Naive thymus-derived CD4-positive, alpha-beta T cell (primary cell): ENCODE data around the gene TERB1. TPM values are rescaled to one million over a fixed set of nuclear protein-coding genes. Genes with fewer than 3 reads are reported as not detected.

Experiments
- ATAC-seq: fragments of 150-1000 bp; cut with Tn5 transposase; 2 replicates; pipeline ENCODE4 v1.10.0; 2021; ENCODE audit warnings: mild to moderate bottlenecking, moderate library complexity
- CTCF ChIA-PET: fragments of 350-600 bp; sonication (Branson Sonifier 250); formaldehyde crosslinking; loops from one replicate; lab custom pipeline; 2021; ENCODE audit warnings: antibody characterized with exemption; lab: Charles Lee
- POLR2A ChIA-PET: fragments of 350-600 bp; sonication (Branson Sonifier 250); formaldehyde crosslinking; loops from one replicate; lab custom pipeline; 2021; ENCODE audit warnings: antibody characterized with exemption, inconsistent platforms; lab: Charles Lee
- DNase-seq, 9 donors: peaks; one replicate each; pipeline versions ENCODE4 v3.0.0 to v3.0.0-alpha.2; 2020 to 2022; ENCODE audit warnings: mixed read lengths in 1 of 9
- H3K27ac ChIP-seq: one replicate; pipeline ENCODE4 v1.7.0; 2013; ENCODE audit warnings: mild to moderate bottlenecking, low read depth, low read length, moderate library complexity
- H3K27me3 ChIP-seq, 2 donors: one replicate each; pipeline ENCODE4 v1.7.0; 2013; ENCODE audit warnings: low read length in 2 of 2, mild to moderate bottlenecking in 2 of 2, moderate library complexity in 2 of 2; ENCODE audit not compliant: control insufficient read depth in 2 of 2, insufficient read depth in 2 of 2
- H3K36me3 ChIP-seq, 3 experiments: 1 replicate in 2 of 3; 2 replicates in 1 of 3; pipeline ENCODE4 v1.7.0; 2013; ENCODE audit warnings: low read length in 3 of 3, mild to moderate bottlenecking in 3 of 3, moderate library complexity in 1 of 3; ENCODE audit not compliant: insufficient read depth in 3 of 3, control insufficient read depth in 2 of 3
- H3K4me1 ChIP-seq, 2 donors: one replicate each; pipeline ENCODE4 v1.7.0; 2013; ENCODE audit warnings: low read length in 2 of 2, mild to moderate bottlenecking in 2 of 2, moderate library complexity in 1 of 2; ENCODE audit not compliant: control insufficient read depth in 2 of 2, insufficient read depth in 2 of 2
- H3K4me3 ChIP-seq: 2 replicates; pipeline ENCODE4 v1.7.0; 2013; ENCODE audit warnings: mild to moderate bottlenecking, low read length
- H3K9me3 ChIP-seq, 3 experiments: 1 replicate in 2 of 3; 2 replicates in 1 of 3; pipeline ENCODE4 v1.7.0; 2013; ENCODE audit warnings: low read length in 3 of 3; ENCODE audit not compliant: control insufficient read depth in 2 of 3
- H3K27ac Mint-ChIP-seq, 9 donors: one replicate each; pipeline ENCODE4 v1.8.0; 2020 to 2022; ENCODE audit warnings: mixed read lengths in 9 of 9, mild to moderate bottlenecking in 8 of 9, moderate library complexity in 5 of 9, inconsistent platforms in 2 of 9
- H3K27me3 Mint-ChIP-seq, 5 donors: one replicate each; pipeline ENCODE4 v1.8.0; 2021 to 2022; ENCODE audit warnings: mixed read lengths in 5 of 5, mild to moderate bottlenecking in 1 of 5
- H3K36me3 Mint-ChIP-seq, 5 donors: one replicate each; pipeline ENCODE4 v1.8.0; 2020 to 2022; ENCODE audit warnings: mixed read lengths in 5 of 5, mild to moderate bottlenecking in 3 of 5, inconsistent platforms in 1 of 5
- H3K4me1 Mint-ChIP-seq, 7 donors: one replicate each; pipeline ENCODE4 v1.8.0; 2020 to 2022; ENCODE audit warnings: mixed read lengths in 7 of 7, mild to moderate bottlenecking in 3 of 7, inconsistent platforms in 1 of 7
- H3K4me3 Mint-ChIP-seq, 10 donors: one replicate each; pipeline ENCODE4 v1.8.0; 2020 to 2022; ENCODE audit warnings: mild to moderate bottlenecking in 10 of 10, mixed read lengths in 10 of 10, moderate library complexity in 6 of 10, inconsistent platforms in 2 of 10
- H3K9me3 Mint-ChIP-seq, 11 donors: one replicate each; pipeline ENCODE4 v1.8.0; 2020 to 2022; ENCODE audit warnings: mixed read lengths in 11 of 11, mild to moderate bottlenecking in 4 of 11, inconsistent platforms in 1 of 11, moderate library complexity in 1 of 11
- intact Hi-C, 2 donors: fragments of 100-400 bp; cut with micrococcal nuclease; formaldehyde crosslinking; loops; one replicate each; pipeline ENCODE4 v1.15.1; 2023
- polyA plus RNA-seq, 2 donors: library from polyadenylated mRNA; unstranded; fragments of 300-500 nt; fragmentation: Illumina TruSeq; gene quantifications; one replicate each; pipeline ENCODE4 v1.2.3, GENCODE V29; 2021
- total RNA-seq, 6 experiments: library from RNA in 5 of 6; stranded (reverse) in 5 of 6; gene quantifications; 1 replicate in 5 of 6; 2 replicates in 1 of 6; pipeline ENCODE4 v1.2.3 and lab custom pipeline; 2021 to 2026

TERB1 gene
- total and polyA plus RNA-seq, 7 experiments from 2014 or later = 0.16 to 0.83 (median 0.37) TPM; not detected in 3

DNA sequence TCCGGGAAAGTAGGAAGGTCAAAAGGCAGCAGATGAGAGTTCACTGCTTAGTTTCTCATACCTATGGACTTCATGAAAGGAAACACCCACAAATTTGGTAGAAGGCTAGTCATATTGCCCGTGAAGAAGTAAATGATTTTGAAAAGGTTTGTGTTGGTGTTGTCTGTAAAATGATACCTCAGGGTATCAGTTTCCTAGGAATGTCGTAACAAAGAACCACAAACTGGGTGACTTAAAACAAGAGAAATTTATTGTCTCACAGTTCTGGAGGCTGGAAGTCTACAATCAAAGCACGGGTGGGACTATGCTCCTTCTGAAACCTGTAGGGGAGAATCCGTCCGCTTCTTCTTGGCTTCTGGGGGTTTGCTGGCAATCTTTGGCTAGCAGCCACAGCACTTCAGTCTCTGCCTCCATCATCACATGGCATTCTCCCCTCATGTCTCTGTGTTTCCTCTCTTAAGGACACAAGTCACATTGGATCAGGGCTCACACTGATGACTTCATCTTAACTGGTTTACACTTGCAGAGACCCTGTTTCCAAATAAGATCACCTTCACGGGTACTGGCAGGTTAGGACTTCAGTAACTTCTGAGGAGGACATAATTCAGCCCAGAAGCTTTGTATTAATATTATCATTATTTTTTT lies 31.4 kb upstream of the TERB1 start:
- no peak overlapping the region for H3K27ac ChIP-seq
- ChIA-PET CTCF (interaction anchor here (0.6 to 1.7 kb wide), 3 partner anchors 35 to 40 kb away, joined by 3 to 5 read pairs (median 4); no protein-coding TSS in a partner anchor), POLR2A (no interaction called here)
- H3K4me1 Mint-ChIP-seq = peaks cover 6 to 28% (median 19%) of the 10 kb centered on the region in 7 donors
- peak overlapping the region in 2 of 10 donors; percentile 47 for H3K4me3 Mint-ChIP-seq
- peaks cover 0 to 10% (median 0%) of the 10 kb centered on the region in 5 donors for H3K27me3 Mint-ChIP-seq
- no peak for DNase-seq
- H3K9me3 ChIP-seq = no peaks in the 10 kb centered on the region
- intact Hi-C loops = loop anchor here in 1 of 2 donors (5.0 kb wide), 2 partner anchors 80 to 95 kb away; partner anchors contain the start of genes DYNC1LI2 and RRAD
- peak overlapping the region in 1 of 9 donors; percentile 10 for H3K27ac Mint-ChIP-seq
- H3K36me3 Mint-ChIP-seq = peaks cover 0 to 3% (median under 1%) of the 10 kb centered on the region in 5 donors
- no peak overlapping the region for H3K4me3 ChIP-seq
- peaks cover 16 to 24% of the 10 kb centered on the region in 2 donors for H3K4me1 ChIP-seq
- ATAC-seq = no peak
- H3K36me3 ChIP-seq = peaks cover 0 to 6% (median 0%) of the 10 kb centered on the region in 3 experiments
- no peaks in the 10 kb centered on the region for H3K27me3 ChIP-seq
- peaks cover 0 to 2% (median 0%) of the 10 kb centered on the region in 11 donors for H3K9me3 Mint-ChIP-seq

DNA sequence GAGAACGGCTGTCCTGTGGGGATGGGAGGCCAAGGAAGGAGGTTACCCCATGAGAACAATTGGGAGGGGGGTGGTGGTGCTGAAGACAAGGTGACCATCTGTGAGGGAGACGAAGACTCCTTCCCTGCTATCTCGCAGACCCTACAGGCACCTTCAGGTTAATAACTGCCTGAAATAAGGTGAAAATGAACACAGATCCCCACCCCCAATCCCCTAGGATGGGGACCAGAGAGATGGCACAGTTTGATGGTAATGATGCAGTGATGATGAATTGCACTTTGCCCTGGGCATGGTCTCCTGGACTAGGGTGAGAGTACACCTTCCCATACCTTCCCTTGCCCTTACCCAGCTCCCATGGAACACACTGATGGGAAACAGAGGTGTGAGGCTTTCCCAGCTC lies 30.8 kb upstream of the TERB1 start:
- peaks cover 0 to 6% (median 4%) of the 10 kb centered on the region in 5 donors for H3K36me3 Mint-ChIP-seq
- H3K4me1 Mint-ChIP-seq = peaks cover 6 to 30% (median 23%) of the 10 kb centered on the region in 7 donors
- DNase-seq = no peak
- H3K27ac ChIP-seq = no peak overlapping the region
- H3K27ac Mint-ChIP-seq = peak overlapping the region in 1 of 9 donors; percentile 10
- no peak overlapping the region for H3K4me3 ChIP-seq
- no peaks in the 10 kb centered on the region for H3K27me3 ChIP-seq
- POLR2A ChIA-PET = interaction anchor here (0.6 kb wide), 1 partner anchor 855 kb away, joined by 4 read pairs; no protein-coding TSS in a partner anchor
- H3K9me3 Mint-ChIP-seq = peaks cover 0 to 2% (median 0%) of the 10 kb centered on the region in 11 donors
- peaks cover 0 to 5% (median 0%) of the 10 kb centered on the region in 5 donors for H3K27me3 Mint-ChIP-seq
- H3K4me1 ChIP-seq = peaks cover 16 to 24% of the 10 kb centered on the region in 2 donors
- peak overlapping the region in 4 of 10 donors; percentile 1 to 38 (median 21) for H3K4me3 Mint-ChIP-seq
- no peak for ATAC-seq
- CTCF ChIA-PET = interaction anchor here (0.6 to 1.7 kb wide), 4 partner anchors 36 to 60 kb away, joined by 3 to 4 read pairs (median 3); no protein-coding TSS in a partner anchor
- intact Hi-C loops = loop anchor here in 1 of 2 donors (5.0 kb wide), 2 partner anchors 80 to 95 kb away; partner anchors contain the start of genes DYNC1LI2 and RRAD
- peaks cover 0 to 9% (median 0%) of the 10 kb centered on the region in 3 experiments for H3K36me3 ChIP-seq
- no peaks in the 10 kb centered on the region for H3K9me3 ChIP-seq

DNA sequence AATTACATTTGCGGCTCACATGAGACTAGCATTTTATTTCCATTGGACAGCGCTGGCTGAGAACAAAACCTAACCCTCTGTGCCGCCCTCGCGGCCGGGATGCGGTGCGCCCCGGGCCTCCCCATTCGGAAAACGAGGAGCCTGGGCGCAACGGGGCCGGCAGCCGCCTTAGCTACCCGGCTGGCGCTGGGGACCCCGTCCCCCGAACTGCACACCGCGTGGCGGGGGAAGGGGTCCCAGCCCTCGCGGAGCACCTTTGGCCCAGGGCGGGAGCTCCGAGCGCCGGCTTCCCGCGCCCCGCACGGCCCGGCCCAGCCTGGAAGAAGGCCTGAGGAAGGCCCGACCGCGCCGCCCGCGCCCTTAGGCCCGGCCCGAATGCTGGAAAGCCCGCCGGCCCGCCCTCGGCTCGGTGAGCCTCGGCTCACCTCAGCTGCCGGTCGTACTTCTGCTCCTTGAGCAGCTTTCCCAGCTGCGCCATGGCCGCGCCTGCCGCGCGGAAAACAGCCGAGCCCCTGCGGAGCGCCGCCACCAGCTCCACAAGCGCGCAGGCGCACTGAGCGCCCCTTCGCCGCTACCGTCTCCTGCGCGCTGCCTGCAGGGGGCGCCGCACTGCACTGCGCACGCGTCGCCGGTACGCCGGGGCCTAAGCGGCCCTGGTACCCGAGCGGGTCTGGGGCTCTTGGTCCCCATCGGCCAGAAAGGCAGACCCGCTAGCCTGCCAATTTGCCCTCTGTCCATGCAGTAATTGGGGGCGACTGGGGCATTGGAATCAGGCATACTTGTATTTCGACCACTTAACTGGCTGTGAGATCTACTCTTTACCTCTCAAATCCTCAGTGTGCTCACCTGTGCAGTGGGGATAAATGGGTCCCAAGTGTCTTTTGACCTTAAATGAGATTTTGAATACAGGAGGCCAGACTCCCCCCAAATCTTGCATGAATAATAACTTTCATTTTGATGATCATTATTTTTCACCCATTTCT lies 29.3 kb upstream of the TERB1 start, which contains the start of gene NAE1:
NAE1 (minus strand) TSS at position 555 of the 983 bp plus-strand sequence; CDS start at position 478, 77 bp downstream.
- H3K36me3 ChIP-seq = peaks cover 0 to 18% (median 2%) of the 10 kb centered on the region in 3 experiments
- CTCF ChIA-PET = interaction anchor here (0.5 to 1.9 kb wide), 23 partner anchors 8 to 179 kb away, joined by 3 to 15 read pairs (median 3); partner anchors contain the start of genes CA7, DYNC1LI2 and PDP2
- peak within 1 kb of the TSS; percentile 84 for H3K4me3 ChIP-seq
- H3K4me1 Mint-ChIP-seq = peaks cover 15 to 36% (median 34%) of the 10 kb centered on the region in 7 donors
- peaks cover 19 to 28% of the 10 kb centered on the region in 2 donors for H3K4me1 ChIP-seq
- intact Hi-C loops = loop anchor here (1.0 to 5.0 kb wide), 6 partner anchors 37 to 97 kb away; partner anchors contain the start of genes DYNC1LI2 (in 2 of the 2) and RRAD (in 1 of the 2)
- H3K27ac Mint-ChIP-seq = peak within 1 kb of the TSS in 8 of 9 donors; percentile 32 to 86 (median 59)
- H3K27ac ChIP-seq = peak within 1 kb of the TSS; percentile 78
- peak within 1 kb of the TSS; percentile 75 to 89 (median 79) for H3K4me3 Mint-ChIP-seq
- POLR2A ChIA-PET = interaction anchor here (0.6 to 2.6 kb wide), 16 partner anchors 10 to 424 kb away, joined by 3 to 21 read pairs (median 4); partner anchors contain the start of genes CIAO2B, CKLF, DYNC1LI2 and PDP2
- H3K36me3 Mint-ChIP-seq = peaks cover 0 to 13% (median 9%) of the 10 kb centered on the region in 5 donors
- DNase-seq (peak; percentile 82 to 97 (median 93)), ATAC-seq (peak; percentile 99)
- no peaks in the 10 kb centered on the region for H3K27me3 Mint-ChIP-seq
- no peaks in the 10 kb centered on the region for H3K27me3 ChIP-seq
- peaks cover 0 to 2% (median 0%) of the 10 kb centered on the region in 11 donors for H3K9me3 Mint-ChIP-seq
- no peaks in the 10 kb centered on the region for H3K9me3 ChIP-seq

DNA sequence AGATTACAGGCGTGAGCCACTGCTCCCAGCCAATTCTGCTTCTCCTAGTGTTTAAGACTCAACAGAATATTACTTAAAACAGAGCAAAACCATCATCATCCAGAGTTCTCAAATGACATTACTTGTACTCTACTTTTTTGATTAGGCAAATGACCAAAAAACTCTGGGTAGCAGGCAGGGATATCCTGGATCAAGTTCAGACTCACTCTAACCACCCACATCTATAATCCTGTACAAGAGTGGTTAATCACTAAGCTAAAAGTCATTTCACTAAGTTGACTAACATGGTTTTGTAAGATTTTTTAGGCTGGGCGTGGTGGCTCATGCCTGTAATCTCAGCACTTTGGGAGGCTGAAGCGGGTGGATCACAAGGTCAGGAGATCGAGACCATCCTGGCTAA lies 22.6 kb upstream of the TERB1 start:
- intact Hi-C loops = no loop called here
- Histone ChIP-seq H3K27me3 (no peaks in the 10 kb centered on the region), H3K36me3 (peaks cover 12 to 52% (median 18%) of the 10 kb centered on the region in 3 experiments), H3K9me3 (no peaks in the 10 kb centered on the region), H3K4me3 (no peak overlapping the region), H3K27ac (no peak overlapping the region), H3K4me1 (peaks cover 9 to 13% of the 10 kb centered on the region in 2 donors)
- ATAC-seq = no peak
- ChIA-PET CTCF (no interaction called here), POLR2A (interaction anchor here (0.6 to 1.0 kb wide), 2 partner anchors 56 to 189 kb away, joined by 4 read pairs; partner anchors contain the start of gene PDP2)
- peaks cover 11 to 36% (median 32%) of the 10 kb centered on the region in 7 donors for H3K4me1 Mint-ChIP-seq
- DNase-seq = no peak
- peaks cover 3 to 36% (median 23%) of the 10 kb centered on the region in 5 donors for H3K36me3 Mint-ChIP-seq
- H3K9me3 Mint-ChIP-seq = no peaks in the 10 kb centered on the region
- H3K27me3 Mint-ChIP-seq = no peaks in the 10 kb centered on the region
- H3K27ac Mint-ChIP-seq = no peak overlapping the region
- no peak overlapping the region for H3K4me3 Mint-ChIP-seq

DNA sequence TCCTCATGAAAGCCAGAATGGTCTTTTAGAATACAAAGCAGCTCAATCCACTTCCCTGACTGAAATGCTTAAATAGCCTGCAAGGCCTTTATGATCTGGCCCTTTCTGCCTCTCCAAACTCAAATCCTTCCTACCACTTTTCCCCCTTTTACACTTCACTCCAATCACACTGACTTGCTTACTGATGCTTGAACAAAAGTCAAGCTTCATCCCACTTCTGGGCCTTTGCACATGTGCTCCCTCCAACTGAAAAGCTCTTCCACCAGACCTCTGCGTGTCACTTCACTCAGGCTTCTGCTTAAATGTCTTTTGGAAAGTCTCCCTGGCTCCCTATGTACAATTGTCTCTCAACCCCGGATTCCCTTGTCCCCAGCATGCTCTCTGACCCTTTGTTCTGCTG lies 13.3 kb upstream of the TERB1 start:
- peaks cover 0 to 2% (median 0%) of the 10 kb centered on the region in 7 donors for H3K4me1 Mint-ChIP-seq
- H3K27me3 Mint-ChIP-seq = no peaks in the 10 kb centered on the region
- ChIA-PET CTCF (interaction anchor here (0.7 to 0.8 kb wide), 2 partner anchors 47 to 473 kb away, joined by 3 read pairs; no protein-coding TSS in a partner anchor), POLR2A (no interaction called here)
- H3K27ac Mint-ChIP-seq = peak overlapping the region in 1 of 9 donors; percentile 84
- no peaks in the 10 kb centered on the region for H3K9me3 Mint-ChIP-seq
- ATAC-seq (no peak), DNase-seq (no peak)
- Histone ChIP-seq H3K4me1 (no peaks in the 10 kb centered on the region), H3K27me3 (no peaks in the 10 kb centered on the region), H3K27ac (no peak overlapping the region), H3K4me3 (no peak overlapping the region), H3K9me3 (no peaks in the 10 kb centered on the region), H3K36me3 (peaks cover 11 to 85% (median 55%) of the 10 kb centered on the region in 3 experiments)
- no peak overlapping the region for H3K4me3 Mint-ChIP-seq
- H3K36me3 Mint-ChIP-seq = peaks cover 17 to 68% (median 43%) of the 10 kb centered on the region in 5 donors
- intact Hi-C loops = no loop called here
